Spinal cord (tissue), 10 donors: ENCODE data around the gene LGALS1. TPM values are rescaled to one million over a fixed set of nuclear protein-coding genes. Genes with fewer than 3 reads are reported as not detected.

ENCODE experiments used
- DNase-seq, 6 donors: peaks; one replicate each; pipeline versions ENCODE4 v3.0.0 to v3.0.0-alpha.2; 2013 to 2015; ENCODE audit warnings: low spot score in 6 of 6, low read depth in 4 of 6
- H3K27ac ChIP-seq: one replicate; pipeline ENCODE4 v1.5.1; 2013; ENCODE audit warnings: low read depth, low read length, control low read depth
- H3K27me3 ChIP-seq: one replicate; pipeline ENCODE4 v1.6.1; 2013; ENCODE audit warnings: low read length; ENCODE audit not compliant: control insufficient read depth, insufficient read depth
- H3K36me3 ChIP-seq: one replicate; pipeline ENCODE4 v1.6.1; 2013; ENCODE audit warnings: low read length; ENCODE audit not compliant: control insufficient read depth, insufficient read depth
- H3K4me1 ChIP-seq: one replicate; pipeline ENCODE4 v1.6.1; 2013; ENCODE audit warnings: low read length; ENCODE audit not compliant: control insufficient read depth, insufficient read depth
- H3K4me3 ChIP-seq: one replicate; pipeline ENCODE4 v1.5.1; 2013; ENCODE audit warnings: low read depth, low read length, control low read depth
- H3K9me3 ChIP-seq: one replicate; pipeline ENCODE4 v1.6.1; 2013; ENCODE audit warnings: low read length; ENCODE audit not compliant: control insufficient read depth, insufficient read depth
- WGBS: methylation state at CpG from one replicate; pipeline ENCODE4 v1.1.5; 2013; ENCODE audit warnings: missing lambda C conversion rate; ENCODE audit not compliant: insufficient coverage; 5-methylcytosine and 5-hydroxymethylcytosine counted together
- polyA plus RNA-seq, 2 donors: library from polyadenylated mRNA; unstranded; fragments of 120-200 nt; gene quantifications; one replicate each; pipeline ENCODE4 v1.2.1, GENCODE V29; 2013; ENCODE audit not compliant: insufficient read length in 2 of 2
- total RNA-seq, 2 donors: library from RNA; depleted of rRNA in 1 of 2; stranded (reverse); fragments of 120-200 nt in 1 of 2; fragments of >200 nt in 1 of 2; gene quantifications; one replicate each; pipeline versions ENCODE4 v1.2.3 to v1.2.4, GENCODE V29; 2013 to 2014
- donor health status: healthy.

LGALS1 gene
- total and polyA plus RNA-seq, 4 donors: 373 to 1,031 (median 582) TPM

- Histone ChIP-seq H3K27me3 (peaks cover 10% of the 10 kb centered on the region), H3K9me3 (no peaks in the 10 kb centered on the region), H3K27ac (no peak overlapping the region), H3K36me3 (peaks cover 33% of the 10 kb centered on the region), H3K4me3 (no peak overlapping the region), H3K4me1 (peaks cover 71% of the 10 kb centered on the region)
- no peak for DNase-seq
- 50% methylated on average over 1 of the region's 3 CpGs for WGBS
Measured at GRCh38 chr22:37636949-37637273, 38.5 kb upstream of the LGALS1 start.

DNA sequence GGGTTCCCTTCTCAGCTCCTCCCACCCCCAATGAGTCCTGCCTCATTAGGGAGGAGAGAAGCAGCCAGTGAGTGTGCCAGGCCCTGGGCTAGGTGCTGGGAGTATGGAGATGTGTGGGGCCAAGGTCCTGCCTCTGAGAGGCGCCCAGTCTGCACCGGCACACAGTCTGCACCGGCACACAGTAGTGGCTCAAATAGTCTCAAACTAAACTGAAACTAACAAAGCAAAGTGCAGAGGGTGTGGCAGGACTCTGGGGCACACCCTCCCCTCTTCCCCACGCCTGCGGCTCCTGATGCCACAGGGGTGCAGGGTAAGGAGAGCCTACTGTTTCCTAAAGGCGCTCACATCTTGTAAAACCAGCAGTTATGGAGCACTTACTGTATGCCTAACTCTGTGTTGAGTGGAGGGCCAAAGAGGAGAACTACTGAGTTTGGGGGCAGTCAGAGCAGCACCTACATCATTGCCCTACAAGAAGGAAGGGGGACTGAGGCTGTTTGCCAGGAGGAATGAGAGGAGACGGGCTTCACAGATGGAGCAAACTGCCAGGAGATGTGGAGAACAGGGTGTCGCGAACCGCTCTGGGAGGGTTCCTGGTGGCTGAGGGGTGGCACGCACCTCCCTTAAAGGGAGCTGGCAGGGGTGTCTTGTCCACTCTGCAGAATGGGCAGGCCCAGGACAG lies 36.9 kb upstream of the LGALS1 start:
- Histone ChIP-seq H3K4me3 (no peak overlapping the region), H3K4me1 (peaks cover 55% of the 10 kb centered on the region), H3K27me3 (peaks cover 10% of the 10 kb centered on the region), H3K27ac (peak overlapping the region; percentile 15), H3K36me3 (peaks cover 21% of the 10 kb centered on the region), H3K9me3 (no peaks in the 10 kb centered on the region)
- WGBS: 72% methylated on average over 9 of the region's 11 CpGs
- DNase-seq: no peak

DNA sequence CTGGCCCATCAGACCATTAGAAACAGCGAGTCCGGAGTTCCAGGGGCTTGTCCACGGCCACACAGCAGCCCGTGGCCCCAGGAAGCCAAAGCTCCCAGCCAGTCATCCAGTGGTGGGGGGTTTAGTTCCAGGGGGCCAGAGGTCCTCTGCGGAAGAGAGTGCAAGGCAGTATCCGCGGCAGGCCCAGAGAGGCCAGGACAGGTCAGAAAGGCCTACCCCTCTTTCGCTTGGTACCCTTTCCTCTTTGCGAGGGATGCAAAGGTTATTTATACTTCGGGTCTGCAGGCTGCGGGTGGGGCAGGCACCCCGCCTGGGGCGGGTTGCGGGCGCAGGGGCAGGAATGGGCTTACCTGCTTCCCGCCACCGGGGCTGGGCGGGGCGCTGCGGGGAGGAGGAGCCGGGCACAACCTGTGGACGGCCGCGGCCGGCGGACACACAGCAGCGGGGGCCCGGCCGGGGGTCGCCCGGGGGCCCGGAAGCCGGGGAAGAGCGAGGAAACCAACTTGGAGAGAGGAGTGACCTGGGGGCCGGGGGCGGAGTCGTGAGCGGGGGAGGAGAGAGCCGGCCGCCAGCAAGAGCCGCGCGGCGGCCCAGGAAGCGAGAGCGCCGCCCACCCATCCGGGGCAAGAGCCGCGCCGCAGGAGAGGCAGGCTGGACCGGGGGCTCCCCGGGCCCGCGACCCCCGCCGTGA lies 36.2 kb upstream of the LGALS1 start, which contains the start of gene SH3BP1:
Gene SH3BP1, plus strand, starts transcription at position 600 of the 691 bp plus-strand sequence. CDS start 119 bp downstream, outside the sequence.
- Histone ChIP-seq H3K27ac (peak within 1 kb of the TSS; percentile 15), H3K9me3 (no peaks in the 10 kb centered on the region), H3K4me1 (peaks cover 48% of the 10 kb centered on the region), H3K36me3 (peaks cover 19% of the 10 kb centered on the region), H3K27me3 (peaks cover 10% of the 10 kb centered on the region), H3K4me3 (peak within 1 kb of the TSS; percentile 32)
- peak in 1 of 6 donors; percentile 55 for DNase-seq
- WGBS: 9% methylated on average over 55 of the region's 57 CpGs

- no peak for DNase-seq
- peaks cover 40% of the 10 kb centered on the region for H3K4me1 ChIP-seq
Measured at GRCh38 chr22:37639771-37640590, 35.5 kb upstream of the LGALS1 start.

GRCh38 chr22:37640591-37641560 lies 34.6 kb upstream of the LGALS1 start:
- Histone ChIP-seq H3K4me3 (no peak overlapping the region), H3K4me1 (peaks cover 34% of the 10 kb centered on the region), H3K27me3 (peaks cover 10% of the 10 kb centered on the region), H3K27ac (no peak overlapping the region), H3K36me3 (peaks cover 17% of the 10 kb centered on the region), H3K9me3 (no peaks in the 10 kb centered on the region)
- DNase-seq: no peak
- 79% methylated on average over 14 of the region's 24 CpGs for WGBS

More at GRCh38 chr22:37639771-37640590, 35.5 kb upstream of the LGALS1 start:
- WGBS: 12% methylated on average over 8 of the region's 27 CpGs
- Histone ChIP-seq H3K27ac (no peak overlapping the region), H3K9me3 (no peaks in the 10 kb centered on the region), H3K27me3 (peaks cover 10% of the 10 kb centered on the region), H3K36me3 (peaks cover 19% of the 10 kb centered on the region), H3K4me3 (peak overlapping the region; percentile 32)

- Histone ChIP-seq H3K9me3 (no peaks in the 10 kb centered on the region), H3K4me1 (peaks cover 33% of the 10 kb centered on the region), H3K36me3 (peaks cover 11% of the 10 kb centered on the region), H3K27ac (no peak overlapping the region), H3K27me3 (peaks cover 10% of the 10 kb centered on the region), H3K4me3 (no peak overlapping the region)
- DNase-seq: no peak
- WGBS: 95% methylated on average over 5 of the region's 5 CpGs
Measured at GRCh38 chr22:37641561-37641949, 33.9 kb upstream of the LGALS1 start.

DNA sequence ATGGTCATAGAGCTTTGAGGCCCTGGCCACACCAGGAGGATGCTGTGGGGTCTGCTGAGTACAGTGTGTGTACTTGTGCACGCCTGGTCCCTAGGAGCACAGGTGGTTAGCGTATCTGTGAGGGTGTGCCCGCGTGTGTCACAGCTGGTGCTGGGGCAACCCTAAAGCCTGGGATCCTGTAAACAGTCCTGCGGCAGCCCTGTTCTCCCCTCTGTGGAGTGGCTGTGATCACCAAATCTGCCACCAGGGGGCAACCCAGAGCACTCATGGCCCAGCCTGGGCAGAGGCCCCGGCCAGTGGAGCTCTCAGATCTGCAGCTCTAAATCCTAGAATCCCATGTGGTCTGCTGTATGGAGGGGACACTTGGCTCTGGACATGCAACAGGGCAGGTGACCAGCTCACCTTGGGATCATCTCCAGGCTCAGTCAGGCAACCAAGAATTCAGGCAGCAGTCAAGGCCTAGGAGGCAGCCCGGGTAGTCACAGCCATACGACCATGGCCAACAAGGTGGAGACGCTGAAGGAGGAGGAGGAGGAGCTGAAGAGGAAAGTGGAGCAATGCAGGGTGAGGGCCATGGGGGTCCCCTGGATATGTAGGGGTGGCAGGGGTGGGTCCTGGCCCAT lies 32.1 kb upstream of the LGALS1 start:
- Histone ChIP-seq H3K36me3 (peaks cover 11% of the 10 kb centered on the region), H3K4me3 (no peak overlapping the region), H3K27me3 (peaks cover 10% of the 10 kb centered on the region), H3K9me3 (no peaks in the 10 kb centered on the region), H3K4me1 (peaks cover 28% of the 10 kb centered on the region), H3K27ac (no peak overlapping the region)
- DNase-seq: peak in 4 of 6 donors; percentile 56 to 90 (median 75)
- WGBS: 43% methylated on average over 9 of the region's 9 CpGs

DNA sequence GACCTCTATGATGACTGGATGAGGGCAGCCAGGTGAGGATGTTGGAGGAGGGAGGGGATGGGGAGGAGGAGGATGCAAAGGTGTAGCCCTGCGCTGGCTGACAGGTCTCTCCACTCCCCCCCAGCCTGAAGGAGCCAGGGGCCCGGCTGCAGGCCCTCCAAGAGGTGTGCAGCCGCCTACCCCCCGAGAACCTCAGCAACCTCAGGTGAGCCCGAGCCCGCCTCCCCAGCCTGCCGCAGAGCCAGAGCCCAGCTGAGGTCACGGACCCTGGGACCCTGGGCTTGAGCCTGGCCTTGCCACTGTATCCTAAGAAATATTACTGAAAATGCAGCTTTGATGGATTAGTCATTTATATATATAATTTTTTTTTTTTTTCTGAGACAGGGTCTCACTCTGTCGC lies 28.1 kb upstream of the LGALS1 start:
- Histone ChIP-seq H3K36me3 (peaks cover 13% of the 10 kb centered on the region), H3K27ac (no peak overlapping the region), H3K27me3 (no peaks in the 10 kb centered on the region), H3K4me1 (peaks cover 7% of the 10 kb centered on the region), H3K9me3 (no peaks in the 10 kb centered on the region), H3K4me3 (no peak overlapping the region)
- no peak for DNase-seq
- 94% methylated on average over 8 of the region's 9 CpGs for WGBS
